ENCODE measurements around the gene KLLN.

KLLN gene

GRCh38 chr10:87817609-87818504 is 45.5 kb downstream of the KLLN start, which contains the start of gene ATAD1:
TSS of gene ATAD1 (minus strand) at chr10:87818226. CDS start at chr10:87814599, 3,627 bp downstream.
- Histone ChIP-seq H2AFZ (ENCODE audit: low read length) (peak within 1 kb of the TSS; percentile 91), H4K20me1 (ENCODE audit: insufficient read depth, low read length) (peaks cover 9% of the 10 kb centered on the region; the same call in 1 of the 2 replicates), H3K9me2 (replicated peaks; ENCODE audit: insufficient read depth, low read length) (no peaks in the 10 kb centered on the region), H3K4me2 (ENCODE audit: low read depth, low read length) (peak within 1 kb of the TSS; percentile 95), H3K27ac (ENCODE audit: low read length) (peak within 1 kb of the TSS; percentile 83), H3F3A (ENCODE audit: insufficient read depth, low read length) (peaks cover 20% of the 10 kb centered on the region), H3K4me1 (ENCODE audit: low read length) (peaks cover 15% of the 10 kb centered on the region), H3K27me3 (replicated peaks; ENCODE audit: insufficient read depth, low read length) (no peaks in the 10 kb centered on the region), H3K4me3 (ENCODE audit: low read length) (peak within 1 kb of the TSS; percentile 82), H3K9me3 (replicated peaks; ENCODE audit: insufficient read depth, low read length) (no peaks in the 10 kb centered on the region), H3K9ac (ENCODE audit: low read length) (peak within 1 kb of the TSS; percentile 85), H3K79me2 (ENCODE audit: low read length) (peaks cover 50% of the 10 kb centered on the region), H3K36me3 (replicated peaks; ENCODE audit: insufficient read depth, low read length) (peaks cover 3% of the 10 kb centered on the region; the same call in 1 of the 2 replicates)
- peak; percentile 92 for DNase-seq
- peak; percentile 18; the same call in 1 of the 2 replicates for TF ChIP-seq CTCF (IDR thresholded peaks at IDR 0.05; ENCODE audit: low read length)
- TF ChIP-seq EZH2phosphoT487 (IDR thresholded peaks at IDR 0.05; ENCODE audit: low read length): no peak

- DNase-seq: peak; percentile 14
- H2AFZ ChIP-seq (ENCODE audit: low read length): no peak overlapping the region
- no peaks in the 10 kb centered on the region for H3K27me3 ChIP-seq (replicated peaks; ENCODE audit: insufficient read depth, low read length)
- peak overlapping the region; percentile 83; the same call in 1 of the 2 replicates for H3K27ac ChIP-seq (ENCODE audit: low read length)
- no peak for TF ChIP-seq EZH2phosphoT487 (IDR thresholded peaks at IDR 0.05; ENCODE audit: low read length)
- no peak for TF ChIP-seq EZH2 (optimal IDR thresholded peaks at IDR 0.05; ENCODE audit: low read depth, low read length)
- no peak for TF ChIP-seq CTCF (IDR thresholded peaks at IDR 0.05; ENCODE audit: low read length)
- peak overlapping the region; percentile 82 for H3K4me3 ChIP-seq (ENCODE audit: low read length)
- H3F3A ChIP-seq (ENCODE audit: insufficient read depth, low read length): peaks cover 20% of the 10 kb centered on the region
- peaks cover 5% of the 10 kb centered on the region; the same call in 1 of the 2 replicates for H3K36me3 ChIP-seq (replicated peaks; ENCODE audit: insufficient read depth, low read length)
- no peaks in the 10 kb centered on the region for H3K9me2 ChIP-seq (replicated peaks; ENCODE audit: insufficient read depth, low read length)
- H3K4me1 ChIP-seq (ENCODE audit: low read length): peaks cover 15% of the 10 kb centered on the region
- peaks cover 57% of the 10 kb centered on the region for H3K79me2 ChIP-seq (ENCODE audit: low read length)
- peak overlapping the region; percentile 95 for H3K4me2 ChIP-seq (ENCODE audit: low read depth, low read length)
- peaks cover 9% of the 10 kb centered on the region; the same call in 1 of the 2 replicates for H4K20me1 ChIP-seq (ENCODE audit: insufficient read depth, low read length)
- peak overlapping the region; percentile 85 for H3K9ac ChIP-seq (ENCODE audit: low read length)
- no peaks in the 10 kb centered on the region for H3K9me3 ChIP-seq (replicated peaks; ENCODE audit: insufficient read depth, low read length)
Measured at GRCh38 chr10:87816898-87817608, 46.3 kb downstream of the KLLN start.

GRCh38 chr10:87816163-87816897 is 47.0 kb downstream of the KLLN start:
- Histone ChIP-seq H3K4me3 (ENCODE audit: low read length) (peak overlapping the region; percentile 82), H3K36me3 (replicated peaks; ENCODE audit: insufficient read depth, low read length) (peaks cover 5% of the 10 kb centered on the region; the same call in 1 of the 2 replicates), H3K79me2 (ENCODE audit: low read length) (peaks cover 64% of the 10 kb centered on the region), H3K27me3 (replicated peaks; ENCODE audit: insufficient read depth, low read length) (no peaks in the 10 kb centered on the region), H2AFZ (ENCODE audit: low read length) (no peak overlapping the region), H3K4me1 (ENCODE audit: low read length) (peaks cover 15% of the 10 kb centered on the region), H3F3A (ENCODE audit: insufficient read depth, low read length) (peaks cover 20% of the 10 kb centered on the region), H3K4me2 (ENCODE audit: low read depth, low read length) (peak overlapping the region; percentile 95), H3K27ac (ENCODE audit: low read length) (no peak overlapping the region), H3K9me2 (replicated peaks; ENCODE audit: insufficient read depth, low read length) (no peaks in the 10 kb centered on the region), H3K9me3 (replicated peaks; ENCODE audit: insufficient read depth, low read length) (no peaks in the 10 kb centered on the region), H4K20me1 (ENCODE audit: insufficient read depth, low read length) (peaks cover 9% of the 10 kb centered on the region; the same call in 1 of the 2 replicates), H3K9ac (ENCODE audit: low read length) (peak overlapping the region; percentile 85; the same call in 1 of the 2 replicates)
- no peak for DNase-seq
- 0 out of 2 replicates have a peak, but pooled peaks have one; percentile 14 for TF ChIP-seq CTCF (IDR thresholded peaks at IDR 0.05; ENCODE audit: low read length)
- TF ChIP-seq EZH2phosphoT487 (IDR thresholded peaks at IDR 0.05; ENCODE audit: low read length): no peak
